ENCODE measurements around the gene MMP17. TPM values are rescaled to one million over a fixed set of nuclear protein-coding genes. Genes with fewer than 3 reads are reported as not detected.
A peak's percentile ranks its signal among the peaks of the same experiment; 100 is the strongest.

The MMP17 gene
- total and polyA plus RNA-seq, 12 donors, result 0.28 to 3.7 (median 1.0) TPM; not detected in 1

DNA sequence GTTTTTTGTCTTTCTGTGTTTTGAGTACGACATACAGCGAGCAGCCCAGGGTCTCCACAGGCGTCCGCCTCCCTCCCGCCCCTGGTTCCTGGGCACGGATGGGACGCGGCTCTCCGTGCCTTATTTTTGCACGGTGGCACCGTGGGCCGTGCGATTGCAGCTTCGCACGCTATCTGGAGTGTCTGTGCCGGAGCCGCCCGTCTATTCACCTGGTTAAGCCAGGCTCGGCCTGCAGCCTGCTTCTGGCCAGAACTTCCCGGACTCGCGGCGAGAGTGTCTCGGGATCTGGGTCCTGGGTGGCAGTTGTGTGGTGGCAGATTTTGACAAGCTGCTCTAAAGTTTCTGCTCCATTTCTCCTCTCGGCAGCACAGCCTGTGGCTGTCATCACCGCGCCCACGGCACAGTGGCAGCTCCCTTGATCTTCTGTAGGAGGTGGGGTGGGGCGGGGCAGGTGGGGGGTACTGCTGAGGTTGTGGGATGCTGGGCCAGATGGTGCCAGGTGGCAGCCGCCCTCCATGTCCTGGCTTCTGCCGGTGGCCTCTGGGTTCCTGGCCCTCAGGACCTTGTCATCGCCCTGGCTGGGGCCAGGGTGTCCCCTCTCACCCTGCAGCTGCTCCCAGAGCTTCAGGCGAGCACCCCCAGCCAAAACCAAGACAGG, 2.9 kb downstream of the MMP17 start:
- Histone ChIP-seq H3K27ac (peak overlapping the region; percentile 11 to 73 (median 58)), H3K9me3 (no peaks in the 10 kb centered on the region), H3K4me3 (peak overlapping the region; percentile 29 to 58 (median 56)), H3K4me1 (peaks cover 8 to 40% (median 30%) of the 10 kb centered on the region in 9 donors), H3K27me3 (peaks cover 0 to 87% (median 76%) of the 10 kb centered on the region in 7 donors), H3K36me3 (no peaks in the 10 kb centered on the region)
- 2 to 3% methylated on average over 33 of the region's 33 CpGs for WGBS, 2 donors
- intact Hi-C loops (cut with DNase I), result loop anchor here in 6 of 10 donors (2.0 to 10.0 kb wide), 11 partner anchors 64 to 914 kb away; partner anchors contain the start of genes EP400 (in 2 of the 6), PUS1 (in 1 of the 6) and ULK1 (in 1 of the 6)
- no peak for DNase-seq
- TF ChIP-seq, protein P1, sequence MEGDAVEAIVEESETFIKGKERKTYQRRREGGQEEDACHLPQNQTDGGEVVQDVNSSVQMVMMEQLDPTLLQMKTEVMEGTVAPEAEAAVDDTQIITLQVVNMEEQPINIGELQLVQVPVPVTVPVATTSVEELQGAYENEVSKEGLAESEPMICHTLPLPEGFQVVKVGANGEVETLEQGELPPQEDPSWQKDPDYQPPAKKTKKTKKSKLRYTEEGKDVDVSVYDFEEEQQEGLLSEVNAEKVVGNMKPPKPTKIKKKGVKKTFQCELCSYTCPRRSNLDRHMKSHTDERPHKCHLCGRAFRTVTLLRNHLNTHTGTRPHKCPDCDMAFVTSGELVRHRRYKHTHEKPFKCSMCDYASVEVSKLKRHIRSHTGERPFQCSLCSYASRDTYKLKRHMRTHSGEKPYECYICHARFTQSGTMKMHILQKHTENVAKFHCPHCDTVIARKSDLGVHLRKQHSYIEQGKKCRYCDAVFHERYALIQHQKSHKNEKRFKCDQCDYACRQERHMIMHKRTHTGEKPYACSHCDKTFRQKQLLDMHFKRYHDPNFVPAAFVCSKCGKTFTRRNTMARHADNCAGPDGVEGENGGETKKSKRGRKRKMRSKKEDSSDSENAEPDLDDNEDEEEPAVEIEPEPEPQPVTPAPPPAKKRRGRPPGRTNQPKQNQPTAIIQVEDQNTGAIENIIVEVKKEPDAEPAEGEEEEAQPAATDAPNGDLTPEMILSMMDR (IDR thresholded peaks at IDR 0.05), result no peak
- ATAC-seq, result peak in 7 of 8 donors; percentile 1 to 21 (median 11)

DNA sequence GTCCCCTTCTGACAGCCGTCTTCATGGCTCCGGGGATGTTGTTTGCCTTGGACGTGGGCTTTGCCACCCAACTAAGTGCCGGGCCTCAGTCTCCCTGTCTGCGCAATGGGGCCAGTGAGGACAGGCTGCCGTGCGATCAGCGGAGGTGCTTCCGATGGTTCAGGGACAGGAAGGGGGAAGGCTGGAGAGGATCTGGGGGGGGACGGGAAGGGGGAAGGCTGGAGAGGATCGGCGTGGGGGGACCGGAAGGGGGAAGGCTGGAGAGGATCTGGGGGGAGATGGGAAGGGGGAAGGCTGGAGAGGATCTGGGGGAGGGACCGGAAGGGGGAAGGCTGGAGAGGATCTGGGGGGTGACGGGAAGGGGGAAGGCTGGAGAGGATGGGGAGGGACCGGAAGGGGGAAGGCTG, 3.4 kb downstream of the MMP17 start:
- TF ChIP-seq, protein P1 (IDR thresholded peaks at IDR 0.05), result no peak
- intact Hi-C loops (cut with DNase I), result loop anchor here in 6 of 10 donors (2.0 to 10.0 kb wide), 11 partner anchors 63 to 914 kb away; partner anchors contain the start of genes EP400 (in 2 of the 6), PUS1 (in 1 of the 6) and ULK1 (in 1 of the 6)
- ATAC-seq, result no peak
- H3K27ac ChIP-seq, result peak overlapping the region in 9 of 10 donors; percentile 11 to 73 (median 58)
- 21 to 30% methylated on average over 16 of the region's 16 CpGs for WGBS, 2 donors
- H3K9me3 ChIP-seq, result no peaks in the 10 kb centered on the region
- peak overlapping the region in 9 of 10 donors; percentile 29 to 58 (median 57) for H3K4me3 ChIP-seq
- no peaks in the 10 kb centered on the region for H3K36me3 ChIP-seq
- peaks cover 8 to 40% (median 30%) of the 10 kb centered on the region in 9 donors for H3K4me1 ChIP-seq
- H3K27me3 ChIP-seq, result peaks cover 0 to 84% (median 70%) of the 10 kb centered on the region in 7 donors
- no peak for DNase-seq

DNA sequence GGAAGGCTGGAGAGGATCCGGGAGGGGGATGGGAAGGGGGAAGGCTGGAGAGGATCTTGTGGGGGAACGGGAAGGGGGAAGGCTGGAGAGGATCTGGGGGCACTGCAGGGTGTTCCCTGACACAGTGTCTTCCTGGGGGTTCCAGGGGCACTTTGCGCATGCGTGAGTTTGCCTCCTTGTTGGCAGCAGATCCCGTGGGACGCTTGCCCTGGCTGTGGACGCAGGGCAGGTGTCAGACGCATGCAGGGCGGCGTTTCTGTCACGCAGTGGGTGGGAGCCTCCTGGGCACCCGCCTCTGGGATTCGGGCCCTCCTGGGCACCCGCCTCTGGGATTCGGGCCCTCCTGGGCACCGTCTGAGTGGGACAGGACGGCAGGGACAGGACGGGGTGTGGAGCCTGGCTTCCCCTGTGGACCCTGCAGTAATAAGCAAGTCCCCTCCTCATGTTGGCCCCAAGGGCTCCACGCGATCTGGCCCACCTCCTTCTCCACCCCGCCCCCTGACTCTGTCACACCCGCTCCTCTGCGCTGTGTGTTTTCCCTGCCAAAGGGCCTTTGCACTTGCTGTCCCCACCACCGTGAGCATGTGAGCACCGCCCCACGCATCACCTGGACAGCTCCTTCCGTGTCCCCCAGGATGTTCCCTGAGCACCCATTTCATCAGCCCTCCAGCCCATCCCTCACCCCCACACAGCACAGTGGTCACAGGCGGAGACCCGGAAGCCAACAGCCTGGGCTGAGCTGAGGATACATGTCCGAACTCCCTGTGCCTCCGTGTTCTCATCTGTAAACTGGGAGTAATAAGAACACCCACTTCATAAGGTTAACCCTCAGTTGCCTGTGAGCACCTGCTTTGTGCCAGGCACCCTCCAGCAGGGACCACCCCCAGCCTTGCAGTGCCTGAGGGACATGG, 4.4 kb downstream of the MMP17 start:
- peak overlapping the region in 2 of 10 donors; percentile 19 to 64 for H3K27ac ChIP-seq
- 37 to 42% methylated on average over 31 of the region's 31 CpGs for WGBS, 2 donors
- no peaks in the 10 kb centered on the region for H3K9me3 ChIP-seq
- no peak for ATAC-seq
- no peaks in the 10 kb centered on the region for H3K36me3 ChIP-seq
- intact Hi-C loops (cut with DNase I), result loop anchor here in 6 of 10 donors (5.0 to 10.0 kb wide), 10 partner anchors 62 to 915 kb away; partner anchors contain the start of genes EP400 (in 2 of the 6), PUS1 (in 1 of the 6) and ULK1 (in 1 of the 6)
- TF ChIP-seq, protein P1 (IDR thresholded peaks at IDR 0.05), result no peak
- H3K4me3 ChIP-seq, result peak overlapping the region in 9 of 10 donors; percentile 19 to 47 (median 30)
- peak in 1 of 2 donors; percentile 62 for DNase-seq
- peaks cover 0 to 74% (median 68%) of the 10 kb centered on the region in 7 donors for H3K27me3 ChIP-seq
- H3K4me1 ChIP-seq, result peaks cover 8 to 39% (median 30%) of the 10 kb centered on the region in 9 donors

All from heart right ventricle (tissue), 16 donors.